GM21526 (cell line): ENCODE measurements around the gene HS6ST3.
"Not testable (repeated sequence)": the region's sequence is repeated elsewhere in the genome, so short reads cannot be mapped to it uniquely, and the experiment has no call there.

Source experiments
- ATAC-seq: cut with Tn5 transposase; IDR thresholded peaks from one replicate; pipeline ENCODE4 v1.9.1; 2021; ENCODE audit warnings: moderate library complexity; ENCODE audit not compliant: unreplicated experiment, low FRiP score

Gene HS6ST3

GRCh38 chr13:96771486-96772367, 681.8 kb downstream of the HS6ST3 start:
- peak; percentile 71 for ATAC-seq

DNA sequence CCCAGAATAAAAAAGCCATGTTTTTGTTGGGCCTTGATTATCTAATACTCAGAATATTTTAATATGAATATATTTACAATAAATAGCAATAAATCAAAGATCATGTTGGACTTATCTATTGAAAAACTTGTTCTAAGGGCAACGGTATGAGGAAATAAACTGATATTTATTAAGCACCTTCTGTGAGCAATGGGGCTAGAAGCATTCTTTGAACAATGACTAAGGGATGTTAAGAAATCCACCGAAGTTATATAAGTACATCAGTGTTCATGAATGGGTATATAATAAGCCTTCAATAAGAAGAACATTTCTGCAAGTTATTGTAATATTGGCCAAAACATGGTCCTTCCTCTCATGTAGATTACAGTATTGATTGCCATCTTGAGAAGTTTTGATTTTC, 682.5 kb downstream of the HS6ST3 start:
- ATAC-seq, result no peak

DNA sequence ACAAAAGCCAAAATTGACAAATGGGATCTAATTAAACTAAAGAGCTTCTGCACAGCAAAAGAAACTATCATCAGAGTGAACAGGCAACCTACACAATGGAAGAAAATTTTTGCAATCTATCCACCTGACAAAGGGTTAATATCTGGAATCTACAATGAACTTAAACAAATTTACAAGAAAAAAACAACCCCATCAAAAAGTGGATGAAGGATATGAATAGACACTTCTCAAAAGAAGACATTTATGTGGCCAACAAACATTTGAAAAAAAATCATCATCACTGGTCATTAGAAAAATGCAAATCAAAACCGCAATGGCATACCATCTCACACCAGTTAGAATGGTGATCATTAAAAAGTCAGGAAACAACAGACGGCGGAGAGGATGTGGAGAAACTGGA, 688.4 kb downstream of the HS6ST3 start:
- ATAC-seq, result not testable (repeated sequence)

GRCh38 chr13:96779691-96780090, 689.8 kb downstream of the HS6ST3 start:
- ATAC-seq, result no peak

DNA sequence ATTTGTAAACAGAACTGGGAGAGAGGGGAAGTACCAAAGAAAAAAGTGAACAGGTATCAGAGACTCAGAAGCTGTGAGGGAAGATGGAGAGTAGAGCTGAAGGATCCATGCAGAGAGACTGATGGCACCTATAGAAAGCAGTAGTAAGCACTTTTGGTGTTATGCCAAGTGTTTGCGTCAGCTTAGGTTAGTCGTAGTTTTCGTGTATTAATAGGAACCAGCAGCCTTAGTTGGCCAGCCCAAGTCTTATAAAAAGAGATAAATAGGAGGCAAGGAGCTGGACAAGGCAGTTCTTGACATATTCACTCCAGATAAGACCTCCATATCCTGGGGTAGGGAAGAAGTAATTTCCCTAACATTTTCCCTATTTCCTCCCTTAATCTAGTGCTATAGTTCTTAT, 690.2 kb downstream of the HS6ST3 start:
- ATAC-seq, result no peak

DNA sequence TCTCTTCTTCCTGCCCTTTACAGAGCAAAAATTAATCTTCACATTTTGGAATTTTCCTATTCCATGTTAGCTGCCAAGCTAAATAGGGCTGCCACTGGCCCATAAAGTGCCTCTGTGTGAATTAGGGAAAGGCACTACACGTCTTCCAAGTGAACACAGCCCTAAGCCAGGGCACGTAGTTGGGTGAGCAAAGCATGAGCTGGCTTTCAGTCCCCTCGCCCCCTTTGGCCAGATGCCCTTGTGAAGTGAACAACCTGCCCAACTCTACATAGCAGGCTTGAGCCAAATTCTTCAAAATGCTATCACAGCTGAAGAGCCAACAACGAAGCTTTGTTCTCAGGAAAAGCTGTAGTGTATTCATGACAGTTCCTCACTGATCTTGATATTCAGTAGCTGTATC, 691.2 kb downstream of the HS6ST3 start:
- no peak for ATAC-seq

DNA sequence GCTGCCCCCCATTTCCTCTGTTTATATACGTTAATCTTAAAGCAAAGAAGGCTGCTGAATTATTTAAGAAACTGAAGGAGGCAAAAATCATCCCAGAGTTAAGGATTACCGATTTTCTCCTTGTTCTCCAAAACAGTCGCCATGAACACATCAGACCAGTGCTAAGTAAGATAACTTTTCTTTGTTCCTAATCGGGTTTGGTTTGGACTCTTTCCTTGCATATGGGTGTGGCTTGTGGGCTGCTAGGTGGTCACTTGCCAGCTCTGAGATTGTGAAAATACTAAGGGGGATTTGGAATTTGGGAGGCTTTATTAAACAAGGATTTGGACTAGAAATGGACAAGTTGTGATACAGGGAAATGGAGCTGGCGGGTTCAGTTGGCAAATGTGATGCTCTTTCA, 692.3 kb downstream of the HS6ST3 start:
- ATAC-seq, result no peak

GRCh38 chr13:96783057-96783456, 693.1 kb downstream of the HS6ST3 start:
- no peak for ATAC-seq

GRCh38 chr13:96783511-96783910, 693.6 kb downstream of the HS6ST3 start:
- ATAC-seq, result no peak

DNA sequence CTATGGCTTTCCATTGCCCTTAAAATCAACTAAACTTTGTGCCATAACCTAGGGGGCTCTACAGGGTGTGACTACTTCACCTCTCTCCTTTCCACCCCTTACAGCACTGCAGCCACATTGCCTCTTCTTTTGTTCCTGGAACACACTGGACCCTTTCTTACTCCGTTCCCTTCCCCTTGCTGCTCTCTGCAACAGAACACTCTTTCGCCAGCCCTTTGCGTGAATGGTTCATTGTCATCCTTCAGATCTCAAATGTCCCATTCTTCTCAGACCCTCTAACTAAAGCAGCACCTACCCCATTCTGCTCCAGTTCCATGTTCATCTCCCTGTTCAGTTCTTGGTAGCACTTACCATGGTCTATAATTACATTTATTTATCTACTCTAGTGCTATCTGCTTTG, 696.1 kb downstream of the HS6ST3 start:
- no peak for ATAC-seq

- ATAC-seq, result no peak
Measured at GRCh38 chr13:96792188-96792587, 702.3 kb downstream of the HS6ST3 start.

- no peak for ATAC-seq
Measured at GRCh38 chr13:96792736-96793403, 703.0 kb downstream of the HS6ST3 start.

- no peak for ATAC-seq
Measured at GRCh38 chr13:96793404-96793755, 703.5 kb downstream of the HS6ST3 start.

- no peak for ATAC-seq
Measured at GRCh38 chr13:96794669-96795068, 704.8 kb downstream of the HS6ST3 start.

DNA sequence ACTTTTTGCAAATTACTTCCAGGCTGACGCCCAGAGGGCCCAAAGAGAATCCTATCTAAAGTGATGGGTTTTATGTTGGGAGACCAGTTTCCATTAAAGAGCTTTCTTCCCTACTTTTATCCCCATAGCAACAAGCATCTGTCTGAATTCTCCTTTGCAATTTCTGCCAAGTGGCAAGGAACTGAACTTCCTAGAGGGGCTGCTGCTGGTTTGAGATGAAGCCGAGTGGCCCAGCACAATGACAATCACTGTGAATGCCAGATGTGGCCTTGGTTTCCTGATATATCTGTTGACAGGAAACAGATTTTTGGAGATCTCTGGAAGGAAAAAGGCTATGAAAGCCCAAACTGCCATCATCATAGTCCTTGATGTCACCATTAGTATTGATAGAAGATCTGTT, 705.8 kb downstream of the HS6ST3 start:
- no peak for ATAC-seq

DNA sequence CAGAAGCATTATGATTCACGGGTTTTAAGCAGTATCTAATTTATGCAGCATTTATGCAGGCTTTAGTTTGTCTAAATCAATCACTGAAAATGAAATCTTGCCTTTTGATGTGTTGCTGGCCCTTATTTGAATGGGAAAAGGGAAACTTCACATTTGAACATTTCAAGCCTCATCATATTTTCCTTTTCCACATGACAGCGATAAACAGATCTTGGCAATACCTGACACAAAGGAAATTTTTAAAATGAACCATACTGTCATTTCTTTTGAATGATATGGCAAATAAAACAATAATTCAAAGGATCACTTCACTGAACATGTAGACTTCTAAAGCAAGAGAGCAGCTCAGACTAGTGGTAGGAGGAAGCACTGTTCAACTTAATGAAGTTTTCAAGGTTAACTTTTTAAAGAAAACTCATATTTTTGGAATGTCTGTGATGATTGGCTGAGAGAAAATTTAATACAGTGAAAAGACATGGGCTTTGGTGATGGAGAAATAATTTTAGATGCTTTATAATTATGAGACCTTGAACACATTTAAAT, 706.3 kb downstream of the HS6ST3 start:
- no peak for ATAC-seq

- no peak for ATAC-seq
Measured at GRCh38 chr13:96797136-96797535, 707.2 kb downstream of the HS6ST3 start.

DNA sequence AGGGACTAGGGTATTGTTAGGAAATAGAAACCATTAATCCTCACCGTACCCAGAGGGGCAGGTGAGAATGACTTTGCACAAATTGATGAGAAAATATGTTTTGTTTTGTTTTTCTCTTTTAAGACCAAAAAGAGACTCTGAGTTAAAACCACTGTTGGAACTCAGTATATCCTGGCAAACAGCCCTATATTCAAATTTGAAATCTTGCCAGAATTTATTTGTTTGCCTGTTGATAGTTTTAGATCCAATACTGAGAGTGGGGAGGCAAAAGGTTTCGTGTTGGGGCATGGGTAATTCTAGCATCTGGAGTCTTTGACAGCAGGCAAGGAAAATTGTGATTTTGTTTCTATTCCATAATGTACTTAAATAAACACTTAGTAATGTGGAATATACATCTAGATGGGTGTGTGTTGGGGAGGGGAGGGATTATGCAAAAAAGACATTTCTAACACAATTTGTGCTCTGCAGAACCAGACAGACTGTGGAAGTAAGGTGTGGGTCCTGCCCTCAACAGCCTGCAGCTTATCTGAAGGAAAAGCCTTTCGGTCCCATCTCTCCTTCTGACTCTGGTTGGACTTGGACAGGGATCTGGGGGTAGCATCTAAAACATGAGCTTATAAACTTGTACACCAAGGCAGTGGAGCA, 713.7 kb downstream of the HS6ST3 start:
- no peak for ATAC-seq

- no peak for ATAC-seq
Measured at GRCh38 chr13:96804174-96804573, 714.3 kb downstream of the HS6ST3 start.

DNA sequence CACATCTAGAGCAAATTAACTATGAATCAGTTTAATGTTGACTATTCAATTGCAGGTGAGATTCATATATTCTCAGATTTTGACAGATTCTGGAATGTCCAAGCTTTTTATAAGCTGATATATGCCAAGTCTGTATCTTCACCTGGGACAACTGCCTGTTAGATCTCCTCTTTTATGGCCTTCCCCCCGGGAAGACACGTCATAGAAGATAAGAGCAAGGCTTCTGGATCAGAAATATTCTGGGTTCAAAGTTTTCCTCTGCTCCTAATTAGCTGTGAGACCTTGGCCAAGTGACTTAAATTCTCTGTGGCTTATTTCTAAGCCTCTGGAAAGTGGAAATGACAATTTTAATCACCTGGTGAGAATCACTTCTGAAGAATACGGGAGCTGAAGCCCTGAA, 716.8 kb downstream of the HS6ST3 start:
- no peak for ATAC-seq

DNA sequence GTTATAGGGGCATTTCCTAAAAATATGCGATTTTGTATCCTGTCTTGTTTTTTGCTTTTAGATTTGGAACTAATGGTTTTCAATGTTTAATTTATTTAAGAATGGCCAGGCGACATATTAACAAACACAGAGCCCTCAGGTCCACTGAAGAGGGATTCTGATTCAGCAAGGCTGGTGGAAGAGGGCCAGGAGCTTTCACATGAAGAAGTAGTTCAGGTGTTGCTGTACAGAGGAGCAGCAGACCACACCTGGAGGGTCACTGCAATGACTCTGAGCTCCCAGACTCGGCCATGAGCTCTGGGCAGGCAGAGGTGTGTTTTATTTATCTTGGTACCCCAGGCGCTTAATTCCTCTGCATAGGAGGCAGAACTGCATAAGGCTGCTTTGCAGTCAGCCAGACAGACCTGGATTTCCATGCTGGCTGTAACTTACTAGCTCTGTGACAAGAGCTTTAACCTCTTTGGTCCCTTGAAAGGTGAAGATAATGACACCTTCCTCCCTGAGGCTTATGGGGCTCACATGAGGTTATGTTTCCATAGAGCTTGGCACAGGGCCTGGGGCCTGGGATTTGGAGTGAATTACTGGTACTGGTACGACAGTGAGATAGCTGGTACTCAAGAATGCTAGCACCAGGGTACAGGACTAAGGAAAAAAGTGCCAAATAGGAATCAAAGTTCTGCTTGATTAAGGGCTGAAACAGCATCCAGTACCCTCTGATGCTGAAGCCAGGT, 719.6 kb downstream of the HS6ST3 start:
- ATAC-seq, result no peak
